Neural progenitor cell (in vitro differentiated cells): Measurements from ENCODE around the gene FAM20C. TPM values are rescaled to one million over a fixed set of nuclear protein-coding genes. Genes with fewer than 3 reads are reported as not detected.
A peak's percentile ranks its signal among the peaks of the same experiment; 100 is the strongest.

Experiments used
- DNase-seq: peaks from one replicate; pipeline ENCODE4 v3.0.0-alpha.2; 2016; ENCODE audit warnings: low spot score
- H2AFZ ChIP-seq: fragments of 200-600 bp; sonication (generic); replicated peaks from 2 replicates; pipeline ENCODE4 v1.6.1; 2016; ENCODE audit warnings: antibody characterized with exemption
- H3F3A ChIP-seq: fragments of 200-600 bp; sonication (generic); 2 replicates; pipeline ENCODE4 v1.6.1; 2016; ENCODE audit warnings: antibody characterized with exemption, low read depth
- H3K27ac ChIP-seq: fragments of 200-600 bp; sonication (generic); 2 replicates; pipeline ENCODE4 v1.5.1; 2016; ENCODE audit warnings: mild to moderate bottlenecking
- H3K27me3 ChIP-seq: fragments of 200-600 bp; sonication (generic); 2 replicates; pipeline ENCODE4 v1.6.1; 2016; ENCODE audit warnings: mild to moderate bottlenecking, moderate library complexity
- H3K36me3 ChIP-seq: fragments of 200-600 bp; sonication (generic); 2 replicates; pipeline ENCODE4 v1.5.1; 2016
- H3K4me1 ChIP-seq: fragments of 200-600 bp; sonication (generic); 2 replicates; pipeline ENCODE4 v1.6.1; 2016; ENCODE audit warnings: mixed run types
- H3K4me2 ChIP-seq: fragments of 200-600 bp; sonication (generic); 2 replicates; pipeline ENCODE4 v1.6.1; 2016
- H3K4me3 ChIP-seq: fragments of 200-600 bp; sonication (generic); 2 replicates; pipeline ENCODE4 v1.5.1; 2016
- H3K79me2 ChIP-seq: fragments of 200-600 bp; sonication (generic); 2 replicates; pipeline ENCODE4 v1.6.1; 2016; ENCODE audit warnings: low read depth
- H3K9ac ChIP-seq: fragments of 200-600 bp; sonication (generic); 2 replicates; pipeline ENCODE4 v1.6.1; 2016
- H3K9me3 ChIP-seq: fragments of 200-600 bp; sonication (generic); 2 replicates; pipeline ENCODE4 v1.5.1; 2016; ENCODE audit warnings: low read depth
- H4K20me1 ChIP-seq: fragments of 200-600 bp; sonication (generic); 2 replicates; pipeline ENCODE4 v1.6.1; 2016; ENCODE audit warnings: low read depth
- H3K27ac Mint-ChIP-seq: 3 replicates; pipeline ENCODE4 v1.8.0; 2021; ENCODE audit warnings: mixed read lengths
- H3K27me3 Mint-ChIP-seq: 2 replicates; pipeline ENCODE4 v1.8.0; 2022; ENCODE audit warnings: low read depth, mild to moderate bottlenecking, inconsistent platforms, moderate library complexity, mixed read lengths; ENCODE audit not compliant: insufficient read depth
- H3K36me3 Mint-ChIP-seq: 3 replicates; pipeline ENCODE4 v1.8.0; 2021; ENCODE audit warnings: mixed read lengths
- H3K4me1 Mint-ChIP-seq: 3 replicates; pipeline ENCODE4 v1.8.0; 2021; ENCODE audit warnings: mixed read lengths
- H3K4me3 Mint-ChIP-seq: 3 replicates; pipeline ENCODE4 v1.8.0; 2021; ENCODE audit warnings: mild to moderate bottlenecking, moderate library complexity, mixed read lengths
- H3K9me3 Mint-ChIP-seq: 3 replicates; pipeline ENCODE4 v1.8.0; 2020; ENCODE audit warnings: mixed read lengths
- CTCF ChIP-seq: fragments of 200-600 bp; sonication (generic); IDR thresholded peaks from 2 replicates; pipeline ENCODE4 v1.5.1; 2017; ENCODE audit warnings: antibody characterized with exemption, mild to moderate bottlenecking
- EZH2 ChIP-seq: fragments of 200-600 bp; sonication (generic); IDR thresholded peaks from 2 replicates; pipeline ENCODE4 v1.6.1; 2017; ENCODE audit warnings: antibody characterized with exemption, mild to moderate bottlenecking, moderate library complexity
- EZH2phosphoT487 ChIP-seq: fragments of 200-600 bp; sonication (generic); IDR thresholded peaks from 2 replicates; pipeline ENCODE4 v1.6.1; 2017; ENCODE audit warnings: antibody characterized with exemption
- total RNA-seq: library from RNA; depleted of rRNA; stranded (reverse); fragments of >200 nt; gene quantifications from 2 replicates; pipeline ENCODE4 v1.2.3, GENCODE V29; 2015; ENCODE audit warnings: low replicate concordance

Gene FAM20C
- total RNA-seq, 1 donor from 2014 or later = 3.8 TPM

- H3K27ac ChIP-seq = no peak overlapping the region
- peaks cover 15% of the 10 kb centered on the region for H3K4me1 Mint-ChIP-seq
- H3K79me2 ChIP-seq = no peaks in the 10 kb centered on the region
- H4K20me1 ChIP-seq = no peaks in the 10 kb centered on the region
- H3K4me3 Mint-ChIP-seq = peak overlapping the region; percentile 60
- H2AFZ ChIP-seq = no peak overlapping the region
- no peaks in the 10 kb centered on the region for H3F3A ChIP-seq
- H3K9me3 Mint-ChIP-seq = peaks cover 9% of the 10 kb centered on the region
- no peak for TF ChIP-seq CTCF
- TF ChIP-seq EZH2phosphoT487 = no peak
- no peak overlapping the region for H3K4me2 ChIP-seq
- no peaks in the 10 kb centered on the region for H3K27me3 ChIP-seq
- no peak for DNase-seq
- no peaks in the 10 kb centered on the region for H3K4me1 ChIP-seq
- H3K9me3 ChIP-seq = no peaks in the 10 kb centered on the region
- H3K9ac ChIP-seq = no peak overlapping the region
- H3K4me3 ChIP-seq = no peak overlapping the region
- no peaks in the 10 kb centered on the region for H3K36me3 ChIP-seq
- H3K36me3 Mint-ChIP-seq = no peaks in the 10 kb centered on the region
- peak overlapping the region; percentile 94 for H3K27ac Mint-ChIP-seq
- peaks cover 4% of the 10 kb centered on the region for H3K27me3 Mint-ChIP-seq
Observed at GRCh38 chr7:166338-167060, 25.9 kb upstream of the FAM20C start.

GRCh38 chr7:167090-167855 is 25.1 kb upstream of the FAM20C start:
- H3K27me3 Mint-ChIP-seq = peaks cover 9% of the 10 kb centered on the region
- no peak for DNase-seq
- no peaks in the 10 kb centered on the region for H3K4me1 ChIP-seq

GRCh38 chr7:167976-168791 is 24.2 kb upstream of the FAM20C start:
- TF ChIP-seq CTCF (no peak), EZH2phosphoT487 (no peak), EZH2 (no peak)
- H3K27ac Mint-ChIP-seq = peak overlapping the region; percentile 17
- Histone ChIP-seq H3K27me3 (no peaks in the 10 kb centered on the region), H3F3A (no peaks in the 10 kb centered on the region), H4K20me1 (no peaks in the 10 kb centered on the region), H3K4me3 (no peak overlapping the region), H3K9me3 (no peaks in the 10 kb centered on the region), H3K79me2 (no peaks in the 10 kb centered on the region), H3K4me2 (no peak overlapping the region), H3K36me3 (no peaks in the 10 kb centered on the region), H2AFZ (no peak overlapping the region), H3K4me1 (no peaks in the 10 kb centered on the region), H3K9ac (no peak overlapping the region), H3K27ac (no peak overlapping the region)
- H3K4me1 Mint-ChIP-seq = peaks cover 19% of the 10 kb centered on the region
- DNase-seq = no peak
- H3K9me3 Mint-ChIP-seq = peaks cover 9% of the 10 kb centered on the region
- H3K4me3 Mint-ChIP-seq = no peak overlapping the region
- no peaks in the 10 kb centered on the region for H3K36me3 Mint-ChIP-seq
- peaks cover 9% of the 10 kb centered on the region for H3K27me3 Mint-ChIP-seq

More at GRCh38 chr7:167090-167855, 25.1 kb upstream of the FAM20C start:
- Histone ChIP-seq H2AFZ (no peak overlapping the region), H3K79me2 (no peaks in the 10 kb centered on the region), H3K4me3 (no peak overlapping the region), H3K27me3 (no peaks in the 10 kb centered on the region), H3K4me2 (no peak overlapping the region), H3F3A (no peaks in the 10 kb centered on the region), H4K20me1 (no peaks in the 10 kb centered on the region), H3K9me3 (no peaks in the 10 kb centered on the region), H3K27ac (no peak overlapping the region), H3K9ac (no peak overlapping the region), H3K36me3 (no peaks in the 10 kb centered on the region)
- Mint-ChIP-seq H3K27ac (no peak overlapping the region), H3K4me3 (no peak overlapping the region), H3K9me3 (peaks cover 9% of the 10 kb centered on the region), H3K36me3 (no peaks in the 10 kb centered on the region), H3K4me1 (peaks cover 19% of the 10 kb centered on the region)
- TF ChIP-seq CTCF (no peak), EZH2 (no peak), EZH2phosphoT487 (no peak)
